Kidney epithelial cell (primary cell): ENCODE results near the gene BTBD6. TPM values are rescaled to one million over a fixed set of nuclear protein-coding genes. Genes with fewer than 3 reads are reported as not detected.

Experiments used
- DNase-seq: peaks from one replicate; pipeline ENCODE4 v3.0.0-alpha.2; 2010; ENCODE audit warnings: low read depth
- H3K27me3 ChIP-seq: 2 replicates; pipeline ENCODE4 v1.6.0; 2011; ENCODE audit warnings: low read length; ENCODE audit not compliant: control insufficient read depth, insufficient read depth
- H3K36me3 ChIP-seq: 2 replicates; pipeline ENCODE4 v1.5.1; 2011; ENCODE audit warnings: low read length; ENCODE audit not compliant: control insufficient read depth, insufficient read depth
- H3K4me3 ChIP-seq: 2 replicates; pipeline ENCODE4 v1.5.1; 2011; ENCODE audit warnings: low read depth, mild to moderate bottlenecking, control low read depth, low read length
- total RNA-seq: library from RNA; depleted of rRNA; stranded (reverse); fragments of >200 nt; gene quantifications from 2 replicates; pipeline ENCODE4 v1.2.3, GENCODE V29; 2015
- TF ChIP-seq, protein P1 (sequence below): IDR thresholded peaks from 2 replicates; pipeline ENCODE4 v1.5.1; 2011; ENCODE audit warnings: mild to moderate bottlenecking, moderate library complexity, low read length, control low read depth, inconsistent platforms; ENCODE audit not compliant: insufficient read depth, poor library complexity, severe bottlenecking

BTBD6 gene
- total RNA-seq, 1 donor from 2014 or later: 45.8 TPM

DNA sequence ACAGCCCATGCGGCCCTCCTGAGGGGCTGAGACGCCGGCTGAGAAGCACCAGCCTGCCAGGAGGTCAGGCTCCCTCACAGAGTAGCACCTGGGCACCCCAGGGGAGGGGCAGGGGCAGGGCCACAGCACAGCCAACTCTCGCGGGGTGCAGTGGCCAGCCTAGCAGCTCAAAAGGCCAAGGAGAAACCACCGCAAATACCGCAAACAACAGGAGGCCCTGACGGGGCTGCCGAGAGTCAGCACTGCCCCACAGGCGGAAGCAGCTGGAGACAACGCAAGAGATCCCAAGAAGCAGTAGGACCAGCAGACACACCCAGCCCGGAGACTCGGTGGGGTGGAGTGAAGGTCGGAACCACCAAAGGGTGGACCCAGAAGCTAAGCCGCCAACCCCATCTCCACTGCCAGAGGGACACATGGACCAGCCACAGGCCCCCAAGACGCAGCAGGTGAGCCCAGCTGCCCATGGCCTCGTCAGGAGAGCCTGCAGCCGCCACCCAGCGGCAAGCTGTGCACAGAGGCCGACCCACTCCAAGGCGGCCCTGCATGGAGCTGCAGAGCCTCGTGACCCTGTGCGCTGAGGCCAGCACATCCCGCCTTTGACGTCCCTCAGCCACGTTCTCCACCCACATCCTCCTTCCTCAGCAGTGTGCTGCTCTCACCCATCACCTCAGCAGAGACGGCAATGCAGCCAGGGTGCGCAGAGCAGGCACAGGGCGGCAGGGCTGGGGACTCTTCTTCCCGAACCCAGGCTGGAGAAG lies 31.7 kb upstream of the BTBD6 start:
- H3K4me3 ChIP-seq: no peak overlapping the region
- TF ChIP-seq, protein P1, sequence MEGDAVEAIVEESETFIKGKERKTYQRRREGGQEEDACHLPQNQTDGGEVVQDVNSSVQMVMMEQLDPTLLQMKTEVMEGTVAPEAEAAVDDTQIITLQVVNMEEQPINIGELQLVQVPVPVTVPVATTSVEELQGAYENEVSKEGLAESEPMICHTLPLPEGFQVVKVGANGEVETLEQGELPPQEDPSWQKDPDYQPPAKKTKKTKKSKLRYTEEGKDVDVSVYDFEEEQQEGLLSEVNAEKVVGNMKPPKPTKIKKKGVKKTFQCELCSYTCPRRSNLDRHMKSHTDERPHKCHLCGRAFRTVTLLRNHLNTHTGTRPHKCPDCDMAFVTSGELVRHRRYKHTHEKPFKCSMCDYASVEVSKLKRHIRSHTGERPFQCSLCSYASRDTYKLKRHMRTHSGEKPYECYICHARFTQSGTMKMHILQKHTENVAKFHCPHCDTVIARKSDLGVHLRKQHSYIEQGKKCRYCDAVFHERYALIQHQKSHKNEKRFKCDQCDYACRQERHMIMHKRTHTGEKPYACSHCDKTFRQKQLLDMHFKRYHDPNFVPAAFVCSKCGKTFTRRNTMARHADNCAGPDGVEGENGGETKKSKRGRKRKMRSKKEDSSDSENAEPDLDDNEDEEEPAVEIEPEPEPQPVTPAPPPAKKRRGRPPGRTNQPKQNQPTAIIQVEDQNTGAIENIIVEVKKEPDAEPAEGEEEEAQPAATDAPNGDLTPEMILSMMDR: no peak
- H3K27me3 ChIP-seq: no peaks in the 10 kb centered on the region
- H3K36me3 ChIP-seq: peaks cover 1% of the 10 kb centered on the region
- DNase-seq: no peak

DNA sequence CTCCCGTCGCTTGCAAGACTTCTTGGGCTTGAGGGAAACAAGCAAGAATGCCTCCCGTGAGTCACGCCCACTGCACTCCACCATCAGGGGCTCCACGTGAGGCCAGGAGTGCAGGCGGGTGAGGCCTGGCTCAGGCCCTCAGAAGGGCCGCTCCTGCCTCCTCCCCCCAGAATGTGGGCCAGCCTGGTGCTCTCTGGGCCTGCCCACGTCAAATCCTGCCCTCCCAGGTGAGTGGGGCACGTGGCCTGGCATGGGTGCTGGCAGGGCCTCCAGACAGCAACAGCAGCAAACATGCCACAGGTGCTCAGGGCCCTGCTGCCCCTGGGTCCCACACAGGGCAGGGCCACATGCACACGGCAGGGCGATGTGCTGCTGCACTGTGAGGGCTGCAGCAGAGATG lies 30.6 kb upstream of the BTBD6 start:
- H3K27me3 ChIP-seq: no peaks in the 10 kb centered on the region
- peaks cover 1% of the 10 kb centered on the region for H3K36me3 ChIP-seq
- TF ChIP-seq, protein P1: no peak
- no peak overlapping the region for H3K4me3 ChIP-seq
- no peak for DNase-seq

DNA sequence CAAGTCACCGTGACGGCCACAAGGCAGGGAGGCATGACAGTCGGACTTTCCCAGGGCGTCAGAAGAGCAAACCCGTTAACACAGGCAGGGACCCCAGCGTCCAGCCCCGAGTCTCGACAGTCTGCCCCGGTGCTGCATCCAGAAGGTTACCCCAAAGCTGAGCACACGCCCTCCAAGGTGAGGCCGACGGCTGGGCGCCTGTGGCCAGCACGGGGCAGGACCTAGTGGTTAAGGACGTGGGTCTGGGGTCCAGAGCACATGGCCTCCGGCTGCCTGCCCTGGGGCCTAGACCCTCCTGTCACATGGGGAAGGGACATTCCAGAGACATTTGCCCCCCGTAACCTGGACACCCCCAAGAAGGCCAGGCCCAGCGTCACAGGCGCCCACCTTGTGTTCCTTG lies 29.7 kb upstream of the BTBD6 start:
- no peaks in the 10 kb centered on the region for H3K36me3 ChIP-seq
- no peak for DNase-seq
- TF ChIP-seq, protein P1: no peak

DNA sequence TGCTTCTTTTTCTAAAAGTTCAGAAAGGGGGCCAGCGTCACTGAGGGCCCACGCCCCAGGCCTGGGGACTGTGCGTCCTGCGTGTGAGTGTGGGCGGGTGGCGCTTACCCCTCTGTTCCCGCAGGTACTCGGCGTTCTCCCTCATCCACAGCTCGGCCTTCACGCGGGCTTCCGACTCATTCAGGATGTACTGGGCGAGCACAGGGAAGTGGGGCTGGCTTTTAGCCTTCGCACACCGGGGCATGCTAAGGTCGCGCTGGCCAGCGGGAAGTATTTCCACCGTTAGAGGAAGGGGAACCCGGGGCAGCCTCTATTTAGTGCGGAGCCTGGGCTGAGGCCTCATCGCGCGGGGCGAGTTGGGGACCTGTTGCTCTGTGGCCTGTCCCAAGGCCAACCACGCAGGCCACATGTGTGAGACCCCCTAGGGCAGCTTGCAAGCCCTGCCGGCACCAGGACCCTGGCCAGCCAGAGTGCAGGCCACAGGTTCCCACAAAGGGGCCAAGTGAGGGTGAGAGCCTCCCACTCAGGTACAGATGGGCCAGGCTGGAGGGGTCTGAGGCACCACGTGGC lies 29.2 kb upstream of the BTBD6 start:
- TF ChIP-seq, protein P1: no peak
- Histone ChIP-seq H3K4me3 (no peak overlapping the region), H3K36me3 (no peaks in the 10 kb centered on the region), H3K27me3 (no peaks in the 10 kb centered on the region)
- no peak for DNase-seq

More for the DNA sequence above, 29.7 kb upstream of the BTBD6 start:
- Histone ChIP-seq H3K27me3 (no peaks in the 10 kb centered on the region), H3K4me3 (no peak overlapping the region)

DNA sequence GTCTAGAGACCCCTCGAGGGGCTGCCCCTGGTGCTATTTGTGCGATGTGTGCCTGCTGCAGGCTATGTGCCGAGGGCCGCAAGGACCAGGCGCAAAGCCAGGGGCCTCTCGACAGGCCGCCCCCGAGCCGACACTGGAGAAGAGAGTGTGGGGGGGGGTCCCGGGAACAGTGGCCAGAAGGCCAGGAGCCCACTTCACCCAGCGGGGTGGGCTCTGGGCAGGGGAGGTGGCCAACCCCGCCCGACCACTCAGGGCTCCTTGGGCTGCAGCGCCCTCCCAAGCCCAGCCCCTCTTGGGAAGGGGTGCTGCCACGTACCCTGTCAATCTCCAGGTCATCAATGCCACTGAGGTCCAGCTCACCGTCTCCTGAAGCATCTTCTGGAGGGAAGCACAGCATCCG lies 28.6 kb upstream of the BTBD6 start:
- DNase-seq: no peak
- no peak overlapping the region for H3K4me3 ChIP-seq
- no peaks in the 10 kb centered on the region for H3K27me3 ChIP-seq
- TF ChIP-seq, protein P1: no peak
- no peaks in the 10 kb centered on the region for H3K36me3 ChIP-seq
